ENCODE measurements around the gene SIRPB1. TPM values are rescaled to one million over a fixed set of nuclear protein-coding genes. Genes with fewer than 3 reads are reported as not detected.

SIRPB1 gene
- total RNA-seq, 1 experiment from 2014 or later, result 7.6 TPM

DNA sequence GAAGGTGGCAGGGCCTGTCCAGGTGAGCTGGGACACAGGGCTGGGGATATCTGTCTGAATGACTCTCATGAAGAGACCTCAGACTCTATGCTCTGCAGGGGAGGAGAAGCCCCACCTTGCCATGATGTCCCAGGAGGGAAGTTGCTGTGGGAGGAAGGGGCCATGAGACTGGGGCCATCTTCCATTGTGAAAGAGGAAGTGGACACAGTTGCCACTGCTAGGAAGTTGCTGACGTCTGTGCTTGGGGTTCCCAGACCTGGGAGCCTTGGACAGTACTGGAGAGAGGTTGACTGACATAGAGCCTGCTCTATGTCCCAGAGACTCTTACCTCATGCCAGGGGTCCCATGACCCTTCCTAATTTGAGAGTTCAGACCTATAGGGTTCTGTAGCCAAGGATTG, 24.5 kb downstream of the SIRPB1 start:
- intact Hi-C loops (cut with micrococcal nuclease; ENCODE audit: unreplicated experiment), result no loop called here
- Histone ChIP-seq H3K27ac (no peak overlapping the region), H2AFZ (no peak overlapping the region), H3K4me2 (no peak overlapping the region), H3K9me3 (ENCODE audit: insufficient read depth, low read depth) (no peaks in the 10 kb centered on the region), H3K4me3 (no peak overlapping the region), H4K20me1 (ENCODE audit: insufficient read depth) (no peaks in the 10 kb centered on the region), H3F3A (ENCODE audit: insufficient read depth, low read depth) (no peaks in the 10 kb centered on the region), H3K79me2 (ENCODE audit: low read depth) (no peaks in the 10 kb centered on the region), H3K4me1 (replicated peaks; ENCODE audit: insufficient read depth) (no peaks in the 10 kb centered on the region), H3K36me3 (ENCODE audit: low read depth) (no peaks in the 10 kb centered on the region), H3K27me3 (ENCODE audit: insufficient read depth, low read depth) (no peaks in the 10 kb centered on the region), H3K9me2 (ENCODE audit: insufficient read depth) (no peaks in the 10 kb centered on the region)
- ChIA-PET CTCF (no interaction called here), POLR2A (ENCODE audit: unreplicated experiment) (no interaction called here)
- TF ChIP-seq, protein P1, sequence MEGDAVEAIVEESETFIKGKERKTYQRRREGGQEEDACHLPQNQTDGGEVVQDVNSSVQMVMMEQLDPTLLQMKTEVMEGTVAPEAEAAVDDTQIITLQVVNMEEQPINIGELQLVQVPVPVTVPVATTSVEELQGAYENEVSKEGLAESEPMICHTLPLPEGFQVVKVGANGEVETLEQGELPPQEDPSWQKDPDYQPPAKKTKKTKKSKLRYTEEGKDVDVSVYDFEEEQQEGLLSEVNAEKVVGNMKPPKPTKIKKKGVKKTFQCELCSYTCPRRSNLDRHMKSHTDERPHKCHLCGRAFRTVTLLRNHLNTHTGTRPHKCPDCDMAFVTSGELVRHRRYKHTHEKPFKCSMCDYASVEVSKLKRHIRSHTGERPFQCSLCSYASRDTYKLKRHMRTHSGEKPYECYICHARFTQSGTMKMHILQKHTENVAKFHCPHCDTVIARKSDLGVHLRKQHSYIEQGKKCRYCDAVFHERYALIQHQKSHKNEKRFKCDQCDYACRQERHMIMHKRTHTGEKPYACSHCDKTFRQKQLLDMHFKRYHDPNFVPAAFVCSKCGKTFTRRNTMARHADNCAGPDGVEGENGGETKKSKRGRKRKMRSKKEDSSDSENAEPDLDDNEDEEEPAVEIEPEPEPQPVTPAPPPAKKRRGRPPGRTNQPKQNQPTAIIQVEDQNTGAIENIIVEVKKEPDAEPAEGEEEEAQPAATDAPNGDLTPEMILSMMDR (conservative IDR thresholded peaks at IDR 0.05), result no peak
- no peak for TF ChIP-seq EZH2 (IDR thresholded peaks at IDR 0.05; ENCODE audit: low read depth)
- no TSS peak for BruUV-seq (replicated peaks)
- no peak for DNase-seq

DNA sequence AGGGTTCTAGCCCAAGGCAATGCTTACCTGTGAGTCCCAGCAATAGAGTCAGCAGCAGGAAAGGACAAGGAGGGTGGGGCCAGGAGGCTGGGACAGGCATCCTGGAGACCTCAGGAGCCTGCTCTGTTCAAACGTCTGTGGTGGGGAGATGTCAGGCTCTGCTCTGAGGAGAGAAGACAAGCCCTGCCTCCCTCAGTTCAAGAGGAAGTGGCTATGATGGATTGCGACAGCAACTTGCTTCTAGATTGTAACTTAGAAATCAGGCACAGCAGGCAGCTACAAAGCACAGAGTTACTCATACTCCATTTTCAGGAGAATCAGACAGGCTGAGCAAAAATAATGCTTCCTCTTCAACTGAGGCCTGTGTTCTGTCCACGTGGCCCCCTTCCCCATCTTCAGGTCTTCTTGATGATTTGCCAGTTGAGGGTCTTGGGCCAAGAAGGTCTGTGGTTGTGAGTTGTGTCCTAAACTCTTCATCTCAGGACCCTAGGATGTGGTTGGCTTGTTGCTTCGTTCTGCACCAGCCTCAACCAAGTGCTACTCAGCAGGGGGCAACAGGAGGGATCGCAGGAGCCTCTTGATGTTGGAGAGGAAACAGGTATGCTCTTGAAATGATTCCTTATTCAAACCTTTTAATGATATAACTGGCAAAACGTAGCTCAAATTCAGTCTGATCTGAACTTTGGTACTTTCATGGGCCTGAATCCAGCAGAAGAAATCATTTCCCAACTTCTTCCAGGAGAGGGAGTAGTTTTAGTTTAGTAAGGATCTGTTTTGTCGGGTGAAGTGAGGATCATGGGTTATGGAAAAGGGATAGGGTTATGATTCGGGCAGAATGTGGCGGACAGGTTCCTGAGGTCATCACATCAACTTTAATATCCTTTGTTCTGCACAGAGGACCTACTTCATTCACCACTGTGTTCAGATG, 31.0 kb downstream of the SIRPB1 start:
- no peak overlapping the region for H3K4me2 ChIP-seq
- H3K4me3 ChIP-seq, result no peak overlapping the region
- no peaks in the 10 kb centered on the region for H3K4me1 ChIP-seq (replicated peaks; ENCODE audit: insufficient read depth)
- H3K27ac ChIP-seq, result no peak overlapping the region
- no peak overlapping the region for H2AFZ ChIP-seq
- no peaks in the 10 kb centered on the region for H4K20me1 ChIP-seq (ENCODE audit: insufficient read depth)
- H3K9me3 ChIP-seq (ENCODE audit: insufficient read depth, low read depth), result no peaks in the 10 kb centered on the region
- no peaks in the 10 kb centered on the region for H3K79me2 ChIP-seq (ENCODE audit: low read depth)
- no peaks in the 10 kb centered on the region for H3F3A ChIP-seq (ENCODE audit: insufficient read depth, low read depth)
- H3K9me2 ChIP-seq (ENCODE audit: insufficient read depth), result no peaks in the 10 kb centered on the region
- ChIA-PET POLR2A (ENCODE audit: unreplicated experiment) (no interaction called here), CTCF (no interaction called here)
- no peaks in the 10 kb centered on the region for H3K27me3 ChIP-seq (ENCODE audit: insufficient read depth, low read depth)
- intact Hi-C loops (cut with micrococcal nuclease; ENCODE audit: unreplicated experiment), result no loop called here
- TF ChIP-seq EZH2 (IDR thresholded peaks at IDR 0.05; ENCODE audit: low read depth), result no peak
- TF ChIP-seq, protein P1 (conservative IDR thresholded peaks at IDR 0.05), result no peak
- DNase-seq, result no peak
- H3K36me3 ChIP-seq (ENCODE audit: low read depth), result no peaks in the 10 kb centered on the region
- no TSS peak for BruUV-seq (replicated peaks)

DNA sequence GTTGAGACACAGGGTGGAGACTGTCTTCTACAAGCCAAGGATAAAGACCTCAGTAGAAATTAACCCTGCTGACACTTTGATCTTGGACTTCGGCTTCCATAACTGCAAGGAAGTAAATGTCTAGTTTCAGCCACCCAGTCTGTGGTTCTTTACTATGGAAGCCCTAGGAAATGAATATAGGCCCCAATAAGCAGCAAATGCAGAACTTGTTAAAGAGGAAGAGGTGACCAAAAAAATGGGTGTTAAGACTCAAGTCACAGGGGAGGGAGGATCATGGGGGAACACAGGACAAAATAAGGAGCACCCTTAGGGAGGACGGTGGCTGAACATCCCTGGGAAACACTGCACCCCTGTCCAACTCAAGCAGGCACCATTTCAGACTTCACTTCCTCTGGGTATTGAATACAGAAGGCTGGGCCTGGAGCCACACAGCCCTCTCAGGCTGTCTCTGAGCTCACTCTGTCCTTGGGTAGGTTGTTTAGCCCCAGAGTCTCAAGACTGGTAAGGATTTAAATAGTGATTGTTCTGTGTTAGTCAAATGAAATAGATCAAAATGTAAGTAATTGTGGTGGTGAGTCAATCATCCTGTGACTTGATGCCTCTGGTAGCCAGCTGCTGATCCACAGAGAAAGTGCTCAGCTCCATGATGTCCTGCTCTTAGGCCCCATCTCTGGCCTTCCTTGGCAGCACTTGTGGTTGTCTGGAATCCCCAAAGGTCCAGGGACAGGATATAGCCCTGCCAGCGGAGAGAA, 31.9 kb downstream of the SIRPB1 start:
- Histone ChIP-seq H3F3A (ENCODE audit: insufficient read depth, low read depth) (no peaks in the 10 kb centered on the region), H3K79me2 (ENCODE audit: low read depth) (no peaks in the 10 kb centered on the region), H3K4me1 (replicated peaks; ENCODE audit: insufficient read depth) (no peaks in the 10 kb centered on the region), H3K9me2 (ENCODE audit: insufficient read depth) (no peaks in the 10 kb centered on the region), H3K36me3 (ENCODE audit: low read depth) (no peaks in the 10 kb centered on the region), H3K27ac (no peak overlapping the region), H3K27me3 (ENCODE audit: insufficient read depth, low read depth) (no peaks in the 10 kb centered on the region), H3K4me3 (no peak overlapping the region), H3K4me2 (no peak overlapping the region), H3K9me3 (ENCODE audit: insufficient read depth, low read depth) (no peaks in the 10 kb centered on the region), H2AFZ (no peak overlapping the region), H4K20me1 (ENCODE audit: insufficient read depth) (no peaks in the 10 kb centered on the region)
- no TSS peak for BruUV-seq (replicated peaks)
- CTCF ChIA-PET, result no interaction called here
- TF ChIP-seq EZH2 (IDR thresholded peaks at IDR 0.05; ENCODE audit: low read depth), result no peak
- TF ChIP-seq, protein P1 (conservative IDR thresholded peaks at IDR 0.05), result no peak
- POLR2A ChIA-PET (ENCODE audit: unreplicated experiment), result no interaction called here
- intact Hi-C loops (cut with micrococcal nuclease; ENCODE audit: unreplicated experiment), result no loop called here
- no peak for DNase-seq

Measured in PC-9 (cell line).